Progenitor cell of endocrine pancreas (in vitro differentiated cells): Measurements from ENCODE around the gene SUCLG2. TPM values are rescaled to one million over a fixed set of nuclear protein-coding genes. Genes with fewer than 3 reads are reported as not detected.
"Not testable (repeated sequence)": the region's sequence is repeated elsewhere in the genome, so short reads cannot be mapped to it uniquely, and the experiment has no call there.

Source experiments
- DNase-seq: peaks from one replicate; pipeline ENCODE4 v3.0.0; 2021; ENCODE audit warnings: low spot score; ENCODE audit not compliant: unreplicated experiment
- H3K27ac Mint-ChIP-seq: 2 replicates; pipeline ENCODE4 v1.8.0; 2021; ENCODE audit warnings: mild to moderate bottlenecking, moderate library complexity, mixed read lengths
- H3K27me3 Mint-ChIP-seq: 2 replicates; pipeline ENCODE4 v1.8.0; 2021; ENCODE audit warnings: mixed read lengths
- H3K36me3 Mint-ChIP-seq: 2 replicates; pipeline ENCODE4 v1.8.0; 2022; ENCODE audit warnings: mixed read lengths; ENCODE audit not compliant: insufficient read depth
- H3K4me1 Mint-ChIP-seq: 2 replicates; pipeline ENCODE4 v1.8.0; 2021; ENCODE audit warnings: low read depth, mixed read lengths
- H3K4me3 Mint-ChIP-seq: 2 replicates; pipeline ENCODE4 v1.8.0; 2021; ENCODE audit warnings: low read depth, mild to moderate bottlenecking, moderate library complexity, mixed read lengths
- H3K9me3 Mint-ChIP-seq: 2 replicates; pipeline ENCODE4 v1.8.0; 2021; ENCODE audit warnings: low read depth, mixed read lengths
- total RNA-seq: library from RNA; stranded (reverse); gene quantifications from 2 replicates; pipeline ENCODE4 v1.2.1, GENCODE V29; 2021
- TF ChIP-seq, protein P1 (sequence below): fragments of 200-600 bp; sonication (generic); IDR thresholded peaks from one replicate; pipeline ENCODE4 v1.5.0; 2021; ENCODE audit warnings: antibody characterized with exemption, mild to moderate bottlenecking; ENCODE audit not compliant: unreplicated experiment

Gene SUCLG2
- total RNA-seq, 1 donor from 2014 or later = 41.1 TPM

DNA sequence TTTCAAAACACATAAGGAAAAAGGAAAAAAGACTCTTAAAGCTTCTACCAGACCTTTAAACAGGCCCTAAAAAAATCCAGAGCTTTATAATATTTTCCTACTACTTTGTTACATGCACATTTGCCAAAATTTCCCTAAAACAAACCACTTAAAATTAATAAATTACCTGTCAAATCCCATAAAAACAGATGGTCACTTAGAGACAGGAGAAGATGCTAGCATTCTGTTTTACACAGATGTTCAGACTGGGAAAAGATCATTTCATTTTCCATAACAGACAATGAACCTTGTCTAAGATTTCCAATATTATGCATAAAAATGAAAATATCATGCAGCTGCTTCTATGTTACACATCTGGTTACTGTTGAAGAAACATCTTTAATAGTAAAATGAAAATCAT lies 66.6 kb downstream of the SUCLG2 start:
- no peaks in the 10 kb centered on the region for H3K4me1 Mint-ChIP-seq
- no peak for DNase-seq
- TF ChIP-seq, protein P1, sequence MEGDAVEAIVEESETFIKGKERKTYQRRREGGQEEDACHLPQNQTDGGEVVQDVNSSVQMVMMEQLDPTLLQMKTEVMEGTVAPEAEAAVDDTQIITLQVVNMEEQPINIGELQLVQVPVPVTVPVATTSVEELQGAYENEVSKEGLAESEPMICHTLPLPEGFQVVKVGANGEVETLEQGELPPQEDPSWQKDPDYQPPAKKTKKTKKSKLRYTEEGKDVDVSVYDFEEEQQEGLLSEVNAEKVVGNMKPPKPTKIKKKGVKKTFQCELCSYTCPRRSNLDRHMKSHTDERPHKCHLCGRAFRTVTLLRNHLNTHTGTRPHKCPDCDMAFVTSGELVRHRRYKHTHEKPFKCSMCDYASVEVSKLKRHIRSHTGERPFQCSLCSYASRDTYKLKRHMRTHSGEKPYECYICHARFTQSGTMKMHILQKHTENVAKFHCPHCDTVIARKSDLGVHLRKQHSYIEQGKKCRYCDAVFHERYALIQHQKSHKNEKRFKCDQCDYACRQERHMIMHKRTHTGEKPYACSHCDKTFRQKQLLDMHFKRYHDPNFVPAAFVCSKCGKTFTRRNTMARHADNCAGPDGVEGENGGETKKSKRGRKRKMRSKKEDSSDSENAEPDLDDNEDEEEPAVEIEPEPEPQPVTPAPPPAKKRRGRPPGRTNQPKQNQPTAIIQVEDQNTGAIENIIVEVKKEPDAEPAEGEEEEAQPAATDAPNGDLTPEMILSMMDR = no peak
- no peak overlapping the region for H3K4me3 Mint-ChIP-seq
- no peaks in the 10 kb centered on the region for H3K9me3 Mint-ChIP-seq
- no peak overlapping the region for H3K27ac Mint-ChIP-seq
- no peaks in the 10 kb centered on the region for H3K27me3 Mint-ChIP-seq
- H3K36me3 Mint-ChIP-seq = peaks cover 11% of the 10 kb centered on the region

DNA sequence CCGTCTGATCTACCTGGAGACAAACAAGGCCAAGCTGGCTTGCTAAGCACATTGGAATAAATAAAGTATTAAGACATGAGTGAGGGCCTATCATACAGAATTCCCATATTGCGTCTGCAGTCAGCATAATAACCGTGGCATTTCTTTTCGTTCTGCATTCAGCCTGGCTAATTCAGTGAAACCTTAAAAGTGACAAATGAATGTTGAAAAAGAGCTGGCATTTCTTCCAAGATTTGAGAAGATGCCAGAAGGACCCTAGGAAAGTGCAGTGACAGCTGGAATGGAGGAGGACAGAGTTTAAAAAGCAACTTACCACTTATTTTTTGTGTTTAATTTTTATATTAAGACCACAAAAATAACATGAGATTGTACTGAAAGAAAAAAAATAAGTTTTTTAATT lies 67.1 kb downstream of the SUCLG2 start:
- TF ChIP-seq, protein P1 = no peak
- Mint-ChIP-seq H3K36me3 (peaks cover 13% of the 10 kb centered on the region), H3K4me1 (no peaks in the 10 kb centered on the region), H3K9me3 (no peaks in the 10 kb centered on the region), H3K27me3 (no peaks in the 10 kb centered on the region), H3K4me3 (no peak overlapping the region), H3K27ac (no peak overlapping the region)
- DNase-seq = no peak

DNA sequence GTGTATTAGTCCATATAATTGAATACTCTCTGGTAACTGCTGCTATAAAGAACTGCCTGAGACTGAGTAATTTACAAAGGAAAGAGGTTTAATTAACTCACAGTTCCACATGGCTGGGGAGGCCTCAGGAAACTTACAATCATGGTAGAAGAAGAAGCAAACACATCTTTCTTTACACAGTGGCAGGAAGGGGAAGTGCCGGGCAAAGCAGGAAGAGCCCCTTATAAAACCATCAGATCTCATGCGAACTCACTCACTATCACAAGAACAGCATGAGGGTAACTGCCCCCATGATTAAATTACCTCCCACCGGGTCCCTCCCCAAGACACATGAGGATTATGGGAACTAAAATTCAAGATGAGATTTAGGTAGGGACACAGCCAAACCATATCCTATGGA lies 69.8 kb downstream of the SUCLG2 start:
- not testable (repeated sequence) for DNase-seq, H3K27ac Mint-ChIP-seq, H3K36me3 Mint-ChIP-seq, H3K27me3 Mint-ChIP-seq, H3K4me1 Mint-ChIP-seq, H3K4me3 Mint-ChIP-seq, H3K9me3 Mint-ChIP-seq

DNA sequence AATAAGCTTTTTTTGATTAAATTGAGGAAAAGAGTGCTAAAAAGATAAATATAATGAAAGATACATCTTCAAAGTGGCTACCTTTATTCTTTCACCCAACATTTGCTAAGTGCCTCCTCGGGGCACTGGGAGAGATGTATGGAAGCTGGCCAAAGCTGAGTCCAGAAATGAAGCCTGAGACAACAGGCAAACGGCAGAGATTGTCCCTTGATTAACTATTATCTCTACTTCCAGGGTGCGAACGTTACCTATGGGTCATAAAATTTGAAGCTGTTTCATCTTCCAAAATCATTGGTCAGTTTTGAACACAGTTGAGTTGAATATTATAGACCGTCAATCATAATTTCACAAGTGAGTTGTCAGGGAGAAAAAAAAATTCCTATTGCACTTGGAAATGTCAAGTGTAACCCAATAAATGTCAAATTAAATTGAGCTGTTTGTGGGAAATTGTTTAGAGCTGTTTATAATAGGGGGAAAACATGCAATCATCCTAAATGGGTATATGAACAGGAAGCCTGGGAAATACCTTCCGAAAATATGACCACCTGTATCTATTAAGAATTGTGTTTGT lies 73.9 kb downstream of the SUCLG2 start:
- no peak for DNase-seq

DNA sequence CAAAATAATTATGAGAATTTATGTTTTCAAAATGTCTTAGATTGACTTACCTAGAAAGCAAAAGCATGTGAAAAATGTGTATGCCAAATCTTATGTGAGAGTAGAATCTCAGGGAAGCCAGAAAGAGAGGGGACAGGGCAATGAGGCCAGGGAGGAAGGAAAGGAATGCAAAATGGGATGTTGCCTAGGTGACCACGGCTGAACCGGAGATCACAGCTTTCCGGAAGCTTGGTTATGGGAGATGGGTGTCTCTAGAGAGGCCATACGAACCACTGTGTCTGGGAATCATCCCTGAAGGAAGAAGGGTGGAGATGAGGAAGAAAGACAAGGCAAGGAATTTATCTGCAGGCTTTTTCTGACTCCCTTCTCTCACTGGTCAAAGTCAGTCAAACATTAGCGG lies 76.0 kb downstream of the SUCLG2 start:
- no peaks in the 10 kb centered on the region for H3K4me1 Mint-ChIP-seq
- H3K27me3 Mint-ChIP-seq = no peaks in the 10 kb centered on the region
- H3K4me3 Mint-ChIP-seq = no peak overlapping the region
- H3K27ac Mint-ChIP-seq = no peak overlapping the region
- H3K36me3 Mint-ChIP-seq = peaks cover 5% of the 10 kb centered on the region
- DNase-seq = no peak
- peaks cover 3% of the 10 kb centered on the region for H3K9me3 Mint-ChIP-seq
- TF ChIP-seq, protein P1 = no peak

More for the DNA sequence above, 73.9 kb downstream of the SUCLG2 start:
- Mint-ChIP-seq H3K27ac (no peak overlapping the region), H3K36me3 (peaks cover 6% of the 10 kb centered on the region), H3K4me3 (no peak overlapping the region), H3K9me3 (no peaks in the 10 kb centered on the region), H3K4me1 (no peaks in the 10 kb centered on the region), H3K27me3 (no peaks in the 10 kb centered on the region)
- TF ChIP-seq, protein P1 = no peak

DNA sequence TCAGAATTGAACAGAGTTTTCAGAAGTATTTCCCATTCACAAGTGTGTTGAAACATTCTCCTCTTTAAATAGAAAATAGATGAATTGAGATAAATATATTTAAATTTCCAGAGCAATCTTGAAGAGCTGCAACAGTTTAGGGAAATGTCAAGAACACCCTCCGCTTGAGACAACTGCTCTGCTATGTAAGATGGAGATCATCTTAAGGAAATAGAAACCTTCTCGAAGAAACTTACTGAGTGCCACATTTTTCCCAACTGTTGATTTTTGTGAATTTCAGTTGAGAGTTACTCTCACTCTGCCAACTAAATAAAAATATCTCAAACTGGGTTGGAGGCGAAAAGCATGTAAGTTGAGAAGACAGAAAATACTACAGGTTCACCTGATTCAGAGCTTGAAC lies 78.0 kb downstream of the SUCLG2 start:
- DNase-seq = no peak
- Mint-ChIP-seq H3K9me3 (peaks cover 3% of the 10 kb centered on the region), H3K27me3 (no peaks in the 10 kb centered on the region), H3K36me3 (peaks cover 11% of the 10 kb centered on the region), H3K4me3 (no peak overlapping the region), H3K4me1 (no peaks in the 10 kb centered on the region), H3K27ac (no peak overlapping the region)
- TF ChIP-seq, protein P1 = no peak
